Thoracic aorta (tissue), 2 donors: ENCODE data around the gene BCAS3. TPM values are rescaled to one million over a fixed set of nuclear protein-coding genes. Genes with fewer than 3 reads are reported as not detected.

ENCODE experiments used
- ATAC-seq: fragments of 150-250 bp; one replicate; pipeline ENCODE4 v1.8.0; 2017; ENCODE audit warnings: low read depth; ENCODE audit not compliant: insufficient number of reproducible peaks, low FRiP score
- DNase-seq: peaks from one replicate; pipeline ENCODE4 v3.0.0-alpha.2; 2020; ENCODE audit warnings: low spot score
- H3K27ac ChIP-seq, 2 donors: fragments of 200-600 bp; sonication (generic); 1 replicate in 1 of 2; 2 replicates in 1 of 2; pipeline ENCODE4 v1.5.1; 2016; ENCODE audit warnings: mild to moderate bottlenecking in 2 of 2, moderate library complexity in 2 of 2
- H3K27me3 ChIP-seq: fragments of 200-600 bp; sonication (generic); replicated peaks from 2 replicates; pipeline ENCODE4 v1.6.0; 2016; ENCODE audit warnings: mild to moderate bottlenecking; ENCODE audit not compliant: insufficient read depth
- H3K36me3 ChIP-seq: fragments of 200-600 bp; sonication (generic); one replicate; pipeline ENCODE4 v1.5.1; 2016
- H3K4me1 ChIP-seq, 2 donors: fragments of 200-600 bp; sonication (generic); 1 replicate in 1 of 2; 2 replicates in 1 of 2; pipeline versions ENCODE4 v1.5.1 to v1.6.0; 2016; ENCODE audit warnings: low read depth in 2 of 2, mild to moderate bottlenecking in 1 of 2; ENCODE audit not compliant: control insufficient read depth in 1 of 2
- H3K4me3 ChIP-seq: fragments of 200-600 bp; sonication (generic); 2 replicates; pipeline ENCODE4 v1.5.1; 2016; ENCODE audit warnings: mild to moderate bottlenecking
- H3K9me3 ChIP-seq: fragments of 200-600 bp; sonication (generic); 2 replicates; pipeline ENCODE4 v1.5.1; 2016
- total RNA-seq, 2 donors: library from RNA; depleted of rRNA; stranded (reverse); fragments of >200 nt; gene quantifications; one replicate each; pipeline versions ENCODE4 v1.1.0 to v1.2.3, GENCODE V29; 2016
- TF ChIP-seq, protein P1 (sequence below): fragments of 200-600 bp; sonication (generic); IDR thresholded peaks from one replicate; pipeline ENCODE4 v1.5.1; 2019; ENCODE audit warnings: antibody characterized with exemption

BCAS3 gene
- total RNA-seq, 2 donors from 2014 or later: 35.1 to 69.3 TPM

DNA sequence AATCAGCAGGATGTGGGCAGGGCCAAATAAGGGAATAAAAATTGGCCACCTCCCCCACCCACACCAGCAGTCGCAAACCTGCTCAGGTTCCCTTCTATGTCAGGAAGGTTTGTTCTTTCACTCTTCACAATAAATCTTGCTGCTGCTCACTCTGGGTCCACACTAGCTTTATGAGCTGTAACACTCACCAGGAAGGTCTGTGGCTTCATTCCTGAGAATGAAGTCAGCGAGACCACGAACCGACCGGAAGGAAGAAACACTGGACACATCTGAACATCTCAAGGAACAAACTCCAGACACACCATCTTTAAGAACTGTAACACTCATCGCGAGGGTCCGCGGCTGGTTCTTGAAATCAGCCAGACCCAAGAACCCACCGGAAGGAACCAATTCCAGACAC is 606.5 kb downstream of the BCAS3 start:
- H3K4me1 ChIP-seq: peaks cover 9 to 18% of the 10 kb centered on the region in 2 donors
- no peak overlapping the region for H3K4me3 ChIP-seq
- no peak for ATAC-seq
- no peaks in the 10 kb centered on the region for H3K9me3 ChIP-seq
- H3K36me3 ChIP-seq: no peaks in the 10 kb centered on the region
- no peak overlapping the region for H3K27ac ChIP-seq
- TF ChIP-seq, protein P1, sequence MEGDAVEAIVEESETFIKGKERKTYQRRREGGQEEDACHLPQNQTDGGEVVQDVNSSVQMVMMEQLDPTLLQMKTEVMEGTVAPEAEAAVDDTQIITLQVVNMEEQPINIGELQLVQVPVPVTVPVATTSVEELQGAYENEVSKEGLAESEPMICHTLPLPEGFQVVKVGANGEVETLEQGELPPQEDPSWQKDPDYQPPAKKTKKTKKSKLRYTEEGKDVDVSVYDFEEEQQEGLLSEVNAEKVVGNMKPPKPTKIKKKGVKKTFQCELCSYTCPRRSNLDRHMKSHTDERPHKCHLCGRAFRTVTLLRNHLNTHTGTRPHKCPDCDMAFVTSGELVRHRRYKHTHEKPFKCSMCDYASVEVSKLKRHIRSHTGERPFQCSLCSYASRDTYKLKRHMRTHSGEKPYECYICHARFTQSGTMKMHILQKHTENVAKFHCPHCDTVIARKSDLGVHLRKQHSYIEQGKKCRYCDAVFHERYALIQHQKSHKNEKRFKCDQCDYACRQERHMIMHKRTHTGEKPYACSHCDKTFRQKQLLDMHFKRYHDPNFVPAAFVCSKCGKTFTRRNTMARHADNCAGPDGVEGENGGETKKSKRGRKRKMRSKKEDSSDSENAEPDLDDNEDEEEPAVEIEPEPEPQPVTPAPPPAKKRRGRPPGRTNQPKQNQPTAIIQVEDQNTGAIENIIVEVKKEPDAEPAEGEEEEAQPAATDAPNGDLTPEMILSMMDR: no peak
- no peaks in the 10 kb centered on the region for H3K27me3 ChIP-seq
- no peak for DNase-seq

DNA sequence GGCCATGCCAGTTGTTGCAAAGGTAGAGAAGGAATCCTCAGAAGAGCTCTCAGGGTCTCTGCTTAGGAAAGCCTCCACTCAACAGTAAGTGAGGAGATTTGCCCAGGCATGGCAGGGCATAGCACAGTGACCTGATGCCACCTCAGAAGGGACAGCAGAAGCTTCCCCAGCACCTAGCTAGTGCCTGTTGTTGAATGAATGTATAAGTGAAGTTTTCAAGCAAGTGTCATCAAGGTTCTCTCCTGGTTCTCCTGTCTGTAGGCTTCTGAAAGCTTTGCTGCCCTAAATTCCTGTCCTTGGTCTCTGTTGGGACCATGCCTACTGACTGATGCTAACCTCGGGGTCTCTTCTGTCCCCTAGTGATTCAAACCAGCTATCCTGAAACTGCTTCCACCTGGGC is 607.1 kb downstream of the BCAS3 start:
- H3K4me3 ChIP-seq: no peak overlapping the region
- no peaks in the 10 kb centered on the region for H3K36me3 ChIP-seq
- ATAC-seq: no peak
- TF ChIP-seq, protein P1: no peak
- peaks cover 3 to 18% of the 10 kb centered on the region in 2 donors for H3K4me1 ChIP-seq
- no peaks in the 10 kb centered on the region for H3K27me3 ChIP-seq
- no peak overlapping the region for H3K27ac ChIP-seq
- DNase-seq: no peak
- no peaks in the 10 kb centered on the region for H3K9me3 ChIP-seq

DNA sequence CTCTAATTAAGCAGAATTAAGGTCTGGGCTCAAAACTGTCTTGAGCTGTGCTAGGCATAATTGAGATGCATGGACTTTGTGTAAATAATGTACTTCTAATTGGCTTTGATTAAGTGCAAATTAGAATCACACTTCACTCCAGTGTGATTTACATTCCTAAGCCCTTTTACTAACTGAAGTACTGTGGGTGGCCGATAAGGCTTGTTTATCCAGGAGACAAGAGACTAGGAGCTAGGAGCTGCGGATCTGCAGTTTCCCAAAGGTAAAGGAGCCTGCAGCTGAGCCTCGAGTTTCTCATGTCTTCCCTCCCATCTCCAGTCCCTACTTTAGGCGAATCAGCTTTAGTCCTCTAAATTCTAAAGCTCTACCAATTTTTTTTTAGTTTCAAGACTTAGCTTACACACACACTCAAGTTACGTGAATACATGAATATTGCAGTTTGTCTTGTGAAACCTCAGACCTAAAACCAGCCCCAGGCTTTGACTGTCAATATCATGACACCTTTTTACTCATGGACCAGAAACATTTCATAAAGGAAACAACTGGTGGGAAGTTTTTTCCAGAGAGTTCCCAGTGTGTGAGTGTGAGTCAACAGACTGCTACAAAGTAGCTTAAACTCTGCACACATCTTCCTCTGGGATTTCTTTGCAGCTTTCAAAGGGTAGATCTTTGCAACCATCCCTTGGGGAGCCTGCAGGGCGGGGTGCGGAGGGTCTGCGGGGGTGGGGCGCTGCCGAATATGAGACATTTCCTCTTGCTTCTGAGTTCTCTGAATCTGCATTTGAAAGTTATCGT is 608.1 kb downstream of the BCAS3 start:
- ATAC-seq: no peak
- H3K27ac ChIP-seq: no peak overlapping the region
- H3K27me3 ChIP-seq: no peaks in the 10 kb centered on the region
- TF ChIP-seq, protein P1: no peak
- H3K4me3 ChIP-seq: no peak overlapping the region
- no peaks in the 10 kb centered on the region for H3K9me3 ChIP-seq
- no peak for DNase-seq
- H3K36me3 ChIP-seq: no peaks in the 10 kb centered on the region
- peaks cover 0 to 20% of the 10 kb centered on the region in 2 donors for H3K4me1 ChIP-seq

DNA sequence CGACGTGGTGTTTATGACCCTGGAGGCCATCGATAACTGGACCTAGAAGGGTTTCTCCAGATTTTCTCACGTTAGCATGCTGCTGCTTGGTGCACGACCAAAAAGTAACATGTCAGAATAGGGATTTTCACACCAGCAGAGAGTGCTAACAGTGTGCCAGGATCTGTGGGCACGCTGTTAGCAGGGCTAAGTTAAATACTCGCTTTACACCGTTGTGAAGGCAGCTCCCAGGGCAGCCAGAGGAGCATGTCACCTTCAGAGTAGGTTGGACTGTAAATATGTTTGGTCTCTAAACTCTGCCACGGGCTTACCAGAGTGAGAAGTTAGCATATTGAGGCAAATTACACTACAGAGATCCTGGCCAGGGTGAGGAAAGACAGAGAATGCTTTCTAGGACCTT is 608.8 kb downstream of the BCAS3 start:
- DNase-seq (no peak), ATAC-seq (no peak)
- no peak overlapping the region for H3K4me3 ChIP-seq
- peaks cover 3 to 27% of the 10 kb centered on the region in 2 donors for H3K4me1 ChIP-seq
- no peak overlapping the region for H3K27ac ChIP-seq
- TF ChIP-seq, protein P1: no peak
- H3K9me3 ChIP-seq: no peaks in the 10 kb centered on the region
- H3K27me3 ChIP-seq: no peaks in the 10 kb centered on the region
- H3K36me3 ChIP-seq: no peaks in the 10 kb centered on the region

DNA sequence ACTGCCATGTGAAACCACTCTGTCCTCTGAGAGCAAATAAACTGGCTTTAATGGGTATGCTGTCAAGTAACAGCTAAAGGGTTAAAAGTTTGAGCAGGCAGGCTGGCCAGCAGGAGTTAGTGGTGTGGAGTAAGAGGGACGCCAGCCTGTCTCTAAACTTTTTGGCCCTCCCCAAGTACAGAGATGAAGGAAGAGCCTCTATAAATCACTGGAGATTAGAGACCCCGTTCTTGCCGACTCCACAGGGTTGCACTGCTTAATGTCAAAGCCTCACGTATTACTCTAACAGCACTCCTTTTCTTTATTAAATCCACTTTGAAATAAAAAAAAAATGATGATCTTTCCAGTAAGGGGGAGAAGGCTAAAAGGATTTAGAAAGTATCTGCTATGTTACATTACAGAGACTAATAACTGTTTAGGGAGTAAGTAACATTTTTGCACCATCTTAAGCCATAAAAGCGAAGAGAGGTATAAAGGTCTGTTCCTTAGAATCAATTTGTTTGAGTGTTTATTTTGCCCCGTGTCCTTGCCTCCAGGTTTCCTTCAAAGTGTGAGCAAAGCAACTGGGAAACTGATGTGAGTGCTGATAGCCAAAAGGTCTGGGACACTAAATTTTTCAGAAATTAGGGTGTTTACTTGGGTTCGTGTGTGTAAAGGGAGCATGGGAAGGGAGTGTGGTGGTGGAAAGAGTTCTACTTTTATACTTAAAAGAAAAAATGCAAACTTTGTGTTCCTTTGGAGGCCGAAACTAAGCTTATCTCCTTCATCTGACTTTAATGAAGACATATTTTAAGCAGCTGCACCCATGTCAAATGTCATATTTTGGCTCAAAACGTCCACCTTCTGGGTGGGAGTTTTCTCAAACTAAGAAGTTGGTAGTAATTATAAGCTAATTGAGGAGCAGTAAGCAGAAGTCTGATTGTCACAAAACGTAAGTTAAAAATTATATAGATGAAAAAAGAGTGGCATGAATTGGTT is 612.0 kb downstream of the BCAS3 start:
- H3K36me3 ChIP-seq: no peaks in the 10 kb centered on the region
- H3K4me3 ChIP-seq: no peak overlapping the region
- H3K27me3 ChIP-seq: no peaks in the 10 kb centered on the region
- no peak overlapping the region for H3K27ac ChIP-seq
- TF ChIP-seq, protein P1: no peak
- DNase-seq (no peak), ATAC-seq (no peak)
- no peaks in the 10 kb centered on the region for H3K9me3 ChIP-seq
- peaks cover 8 to 31% of the 10 kb centered on the region in 2 donors for H3K4me1 ChIP-seq
